GM15510 (cell line): ENCODE results near the gene CFAP97.

Experiments used
- POLR2A ChIP-seq: IDR thresholded peaks from 3 replicates; pipeline ENCODE4 v1.6.1; 2011; ENCODE audit warnings: borderline replicate concordance; ENCODE audit not compliant: insufficient read length; ENCODE audit errors: extremely low read depth

CFAP97 gene

DNA sequence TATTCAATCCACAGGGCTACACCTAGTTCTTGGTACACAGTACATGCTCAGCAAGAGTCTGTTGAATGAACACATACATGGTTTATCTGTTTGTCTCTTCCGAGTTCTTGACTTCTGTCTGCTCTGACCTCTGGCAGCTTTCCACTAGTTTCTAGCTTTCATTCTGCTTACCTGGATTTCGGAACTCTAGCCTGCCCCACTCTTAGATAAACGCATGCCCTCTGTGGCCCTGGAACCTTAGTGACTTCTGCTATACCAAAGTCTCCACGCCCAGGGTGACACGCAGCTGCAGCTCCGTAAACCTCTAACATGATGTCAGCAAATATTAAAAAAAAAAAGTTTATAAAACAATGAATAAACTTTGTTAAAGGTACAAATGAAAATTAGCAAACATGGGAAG lies 62.0 kb downstream of the CFAP97 start:
- no peak for TF ChIP-seq POLR2A

GRCh38 chr4:185139736-185140135 lies 64.1 kb downstream of the CFAP97 start:
- TF ChIP-seq POLR2A, result no peak

DNA sequence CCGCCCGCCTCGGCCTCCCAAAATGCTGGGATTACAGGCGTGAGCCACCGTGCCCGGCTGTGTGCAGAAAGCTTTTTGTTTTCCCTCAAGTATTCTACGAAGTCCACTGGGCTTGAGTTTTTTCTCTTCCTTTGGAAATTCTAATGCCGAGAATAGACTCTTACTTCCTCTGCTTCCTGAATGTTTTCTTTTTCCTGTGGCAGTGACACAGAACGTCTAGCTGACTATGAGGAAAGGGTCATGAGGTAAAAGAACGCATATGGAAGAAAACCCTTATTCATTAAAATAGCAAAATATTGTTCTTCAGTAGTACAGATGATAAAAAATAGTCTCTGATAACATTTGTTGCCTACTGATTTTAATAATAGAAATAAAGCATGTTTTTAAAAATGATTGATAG lies 65.6 kb downstream of the CFAP97 start:
- TF ChIP-seq POLR2A, result no peak

DNA sequence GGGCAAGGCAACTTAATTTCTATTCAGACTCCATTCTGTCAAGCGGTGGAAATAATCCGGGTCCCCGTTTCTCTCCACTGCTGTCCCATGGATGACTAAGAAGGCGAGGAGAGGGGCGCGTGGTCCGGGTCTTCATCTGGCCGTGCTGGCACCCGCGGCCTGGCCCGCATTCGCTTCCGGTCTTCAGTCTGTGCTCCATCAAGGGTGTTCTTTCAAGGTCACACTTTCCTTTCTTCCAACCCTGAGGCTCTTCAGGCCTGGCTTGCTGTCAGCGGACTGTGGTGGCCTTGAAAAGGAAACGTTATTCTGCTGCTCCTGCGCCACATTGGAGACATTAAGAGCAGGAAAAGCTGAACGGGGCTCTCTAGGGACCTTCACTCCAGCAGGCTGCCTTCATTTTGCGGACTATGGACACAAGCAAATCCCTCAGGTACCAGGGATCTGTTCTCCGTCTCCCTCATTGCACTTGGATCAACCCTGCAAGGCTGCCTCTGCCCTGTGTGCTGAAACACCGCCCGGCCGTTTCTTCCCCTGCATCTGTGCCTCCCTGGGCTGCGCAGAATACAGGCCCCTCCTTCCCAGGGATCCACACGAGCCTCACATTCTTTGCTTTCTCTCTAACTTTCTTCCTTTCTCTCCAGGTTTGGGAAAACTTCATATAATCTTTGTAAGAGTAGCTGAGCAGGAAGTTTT lies 66.4 kb downstream of the CFAP97 start:
- TF ChIP-seq POLR2A, result no peak

DNA sequence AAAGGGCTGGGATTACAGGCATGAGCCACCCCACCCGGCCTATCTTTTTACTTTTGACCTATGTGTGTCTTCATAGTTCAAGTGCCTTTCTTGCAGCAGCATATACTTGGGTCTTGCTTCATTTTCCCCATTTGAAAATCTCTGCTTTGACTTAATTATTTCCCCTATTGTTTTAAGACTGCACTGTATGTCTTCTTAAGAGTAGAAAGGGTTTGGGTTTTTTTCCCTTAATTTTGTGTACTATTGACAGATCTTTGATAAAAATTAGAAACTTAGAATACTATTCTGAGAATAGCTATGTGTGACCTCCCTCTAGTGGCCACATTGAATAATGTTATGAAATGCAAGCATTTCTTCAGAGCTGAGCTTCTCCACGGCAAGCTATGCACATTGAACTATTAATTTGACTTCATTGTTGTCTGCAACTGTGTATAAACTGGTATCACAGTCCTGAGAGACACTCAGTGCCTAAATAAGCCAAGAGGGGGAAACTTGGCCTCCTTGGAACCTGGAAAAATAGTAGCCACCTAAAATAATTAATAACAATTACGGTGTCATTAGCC lies 69.4 kb downstream of the CFAP97 start:
- no peak for TF ChIP-seq POLR2A

DNA sequence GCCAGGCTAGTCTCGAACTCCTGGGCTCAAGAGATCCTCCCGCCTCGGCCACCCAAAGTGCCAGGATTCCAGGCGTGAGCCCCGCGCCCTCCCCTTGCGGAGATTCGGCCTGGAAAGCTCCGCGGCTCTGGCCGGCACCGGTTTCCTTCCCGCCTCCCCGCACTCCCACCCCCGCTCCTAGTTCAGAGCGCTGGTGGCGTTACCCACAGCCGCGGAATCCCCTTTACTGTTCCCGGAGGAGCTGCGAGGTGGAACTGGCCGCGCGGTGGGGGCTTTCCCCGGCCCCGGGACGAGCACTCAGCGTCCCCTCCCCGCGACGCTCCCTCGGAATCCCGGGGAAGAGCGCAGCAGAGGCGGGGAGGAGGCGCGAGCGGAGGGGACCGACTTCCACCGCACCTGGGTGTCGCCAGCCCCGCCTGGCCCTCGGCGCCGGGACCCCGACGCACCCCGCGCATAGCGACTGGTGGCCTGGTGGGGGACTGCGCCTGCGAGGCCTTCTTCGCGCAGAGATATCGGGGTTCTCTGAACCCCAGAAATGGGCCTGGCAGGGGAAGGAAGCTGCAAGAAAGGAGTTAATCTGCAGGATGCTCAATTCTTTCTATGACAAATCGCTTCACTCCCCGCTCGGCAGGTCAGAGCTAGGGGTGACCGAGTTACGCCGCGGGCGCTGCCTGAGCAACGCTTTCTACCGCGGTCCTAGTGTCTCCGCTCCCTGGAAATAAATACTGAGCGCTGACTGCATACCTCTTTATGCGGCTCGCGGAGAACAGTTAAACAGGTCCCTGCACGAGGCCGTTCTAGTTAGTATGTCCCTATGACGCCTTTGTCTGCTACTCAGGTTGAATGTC lies 75.3 kb downstream of the CFAP97 start:
- no peak for TF ChIP-seq POLR2A

DNA sequence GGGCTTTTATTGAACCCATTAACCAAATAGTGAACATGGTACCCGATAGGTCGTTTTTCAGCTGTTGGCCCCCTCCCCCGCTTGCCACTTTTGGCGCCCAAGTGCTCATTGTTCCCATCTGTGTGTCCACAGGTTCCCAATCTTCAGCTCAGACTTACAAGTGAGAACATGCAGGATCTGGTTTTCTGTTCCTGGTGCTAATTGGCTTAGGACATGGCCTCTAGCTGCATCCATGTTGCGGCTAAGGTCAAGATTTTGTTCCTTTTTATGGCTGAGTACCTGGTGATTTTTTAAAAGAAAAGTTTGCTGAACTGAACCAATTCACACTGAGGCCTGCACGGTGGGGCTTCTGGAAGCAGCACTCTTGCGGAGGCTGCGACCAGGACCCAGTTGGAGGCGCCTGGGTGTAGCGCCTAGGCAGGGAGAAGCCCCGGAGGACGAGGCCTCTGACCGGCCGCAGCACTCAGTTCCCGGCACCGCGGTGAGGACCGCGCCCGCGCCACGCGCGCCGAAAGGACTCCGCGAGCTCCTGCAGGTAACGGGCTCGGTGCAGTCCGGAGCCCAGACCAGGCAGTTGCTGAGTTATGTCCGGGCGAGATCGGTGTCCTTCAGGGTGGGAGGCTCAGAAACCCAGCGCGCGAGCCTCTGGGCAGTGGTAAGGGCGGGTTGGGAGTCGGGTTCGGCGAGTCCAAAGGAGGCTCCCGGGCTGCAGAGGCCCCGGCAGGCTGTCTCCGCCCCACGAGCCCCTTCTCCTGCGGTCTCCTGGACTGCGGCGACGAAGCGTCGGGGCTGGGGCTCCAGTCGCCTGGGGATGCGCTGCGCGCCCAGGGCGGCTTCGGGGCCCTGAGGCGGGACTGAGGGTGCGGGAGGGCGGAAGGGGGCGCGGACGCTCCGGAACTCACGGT lies 76.5 kb downstream of the CFAP97 start:
- TF ChIP-seq POLR2A, result no peak

- TF ChIP-seq POLR2A, result no peak
These were observed 79.8 kb downstream of the CFAP97 start for GRCh38 chr4:185124006-185124405.

DNA sequence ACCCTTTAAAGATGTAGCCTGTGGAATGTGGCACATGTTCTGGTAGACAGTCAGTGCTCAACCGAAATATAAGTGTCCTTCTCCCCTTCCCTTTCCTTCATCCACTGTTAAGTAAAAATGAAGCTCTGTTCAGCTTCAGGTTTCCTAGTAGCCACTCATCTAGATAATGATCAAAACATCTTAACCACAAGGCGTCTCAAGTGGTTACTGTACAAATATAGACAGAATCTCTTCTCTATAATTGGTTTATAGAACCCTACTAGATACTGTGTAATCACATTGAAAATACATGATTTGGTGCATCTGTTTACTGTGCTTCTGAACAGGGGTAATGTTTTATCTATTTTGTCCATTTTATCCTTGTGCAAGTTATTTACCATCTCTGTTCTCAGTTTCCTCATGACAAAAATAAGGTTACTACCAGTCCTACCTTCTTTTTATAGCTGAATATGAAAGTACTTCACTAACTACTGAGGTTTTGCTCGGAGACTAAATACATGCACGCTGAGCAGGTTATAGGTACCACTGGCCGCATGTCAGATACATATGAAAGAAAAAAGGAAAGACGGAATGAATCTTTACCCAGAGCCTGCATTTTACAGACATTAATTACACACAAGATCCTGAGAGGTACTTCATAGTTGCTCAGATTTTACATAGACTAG lies 81.0 kb downstream of the CFAP97 start:
- no peak for TF ChIP-seq POLR2A

GRCh38 chr4:185120631-185120946 lies 83.2 kb downstream of the CFAP97 start:
- TF ChIP-seq POLR2A, result no peak

DNA sequence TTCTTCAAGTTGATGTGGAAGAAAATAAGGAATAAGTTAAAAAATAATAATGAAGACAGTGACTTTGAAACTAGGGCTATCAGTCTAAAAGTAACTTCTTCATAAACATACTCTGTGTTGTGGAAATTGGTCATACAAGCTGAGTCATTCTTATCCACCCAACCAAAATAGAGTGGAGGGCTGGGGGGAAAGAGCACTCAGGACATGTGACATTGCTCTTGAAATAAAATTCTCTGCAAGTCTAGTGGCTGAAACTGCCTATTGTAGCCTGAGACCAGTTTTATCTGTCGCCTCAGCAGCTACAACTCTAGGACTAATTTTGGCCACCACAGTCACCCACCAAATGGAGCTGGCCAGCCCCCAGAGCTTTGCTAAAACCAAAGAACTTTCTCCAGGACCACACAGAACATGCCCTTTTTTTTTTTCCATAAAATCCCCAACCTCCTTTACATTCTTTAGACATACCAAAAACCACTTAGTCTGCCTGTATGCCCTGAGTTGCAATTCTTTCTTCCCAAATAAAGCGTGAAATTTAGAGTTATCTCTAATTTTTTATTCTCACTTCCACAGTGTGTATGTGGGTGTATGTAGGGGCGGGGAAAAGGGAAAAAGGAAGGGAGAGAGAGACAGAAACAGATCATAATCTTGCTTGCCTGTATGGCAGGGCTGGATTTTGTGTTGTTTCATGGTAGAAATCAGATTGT lies 83.7 kb downstream of the CFAP97 start:
- TF ChIP-seq POLR2A, result no peak

DNA sequence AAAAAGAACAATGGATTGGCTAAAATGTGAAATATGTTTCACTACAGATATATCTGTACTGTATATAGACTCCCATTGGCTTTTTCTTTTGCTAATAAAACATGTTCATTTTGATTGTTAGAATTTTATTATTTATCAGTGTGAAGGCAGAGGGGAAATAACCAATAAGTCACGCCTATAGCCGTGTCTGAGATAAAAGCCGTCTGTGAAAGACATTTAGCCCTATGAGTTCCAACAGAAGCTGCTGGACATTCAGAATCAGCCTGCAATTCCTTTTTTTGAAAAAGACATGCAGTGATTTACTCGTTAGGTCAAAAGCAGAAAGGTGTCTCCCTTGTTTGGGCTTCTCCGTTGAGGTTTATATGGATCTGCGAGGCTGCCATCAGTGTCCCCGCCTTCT lies 84.9 kb downstream of the CFAP97 start:
- TF ChIP-seq POLR2A, result no peak

DNA sequence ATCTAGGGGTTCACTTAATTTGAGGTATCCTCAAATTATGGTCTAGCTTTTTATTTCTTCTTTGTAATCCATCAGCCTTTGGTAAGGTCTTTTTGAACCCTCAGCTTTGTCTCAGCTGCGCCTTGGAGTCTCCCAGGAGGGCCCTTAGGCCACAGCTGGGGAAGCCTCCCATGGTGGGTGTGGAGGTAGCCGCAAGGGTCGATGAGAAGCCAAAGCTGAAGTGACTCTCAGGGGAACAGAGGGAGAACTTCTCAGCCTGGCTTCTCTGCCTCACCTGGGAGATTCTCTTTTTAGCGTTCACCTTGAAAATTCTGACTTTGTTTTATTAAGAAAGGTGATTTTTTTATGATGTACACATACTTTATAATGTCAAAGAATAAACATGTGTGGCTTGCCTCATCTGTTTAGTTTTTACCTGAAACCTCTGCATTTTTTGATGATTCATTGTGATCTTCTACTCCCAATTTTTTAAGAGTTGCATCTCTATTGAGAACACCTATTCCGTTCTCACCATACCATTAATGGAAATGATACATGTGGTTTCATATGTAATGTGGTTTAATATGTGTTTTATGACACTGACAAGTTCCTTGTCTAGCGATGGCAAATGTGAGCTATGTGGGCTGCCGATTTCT lies 86.4 kb downstream of the CFAP97 start:
- no peak for TF ChIP-seq POLR2A
